Activated CD8-positive, alpha-beta T cell treated with anti-CD3 and anti-CD28 coated beads for 36 hours (primary cell): Measurements from ENCODE around the gene SLC25A42. TPM values are rescaled to one million over a fixed set of nuclear protein-coding genes. Genes with fewer than 3 reads are reported as not detected.
A peak's percentile ranks its signal among the peaks of the same experiment; 100 is the strongest.

ENCODE experiments used
- ATAC-seq: fragments of 200-7000 bp; cut with Tn5 transposase; one replicate; pipeline ENCODE4 v1.10.0; 2021; ENCODE audit warnings: mild to moderate bottlenecking, moderate library complexity
- CTCF ChIA-PET: fragments of 350-600 bp; sonication (Branson Sonifier 250); formaldehyde crosslinking; loops from one replicate; lab custom pipeline; 2021; ENCODE audit warnings: antibody characterized with exemption; lab: Charles Lee
- POLR2A ChIA-PET: fragments of 350-600 bp; sonication (Branson Sonifier 250); formaldehyde crosslinking; loops from one replicate; lab custom pipeline; 2021; ENCODE audit warnings: antibody characterized with exemption; lab: Charles Lee
- DNase-seq: peaks from one replicate; pipeline ENCODE4 v3.0.0-alpha.2; 2020
- H3K27ac Mint-ChIP-seq: one replicate; pipeline ENCODE4 v1.8.0; 2021; ENCODE audit warnings: mild to moderate bottlenecking, mixed read lengths
- H3K27me3 Mint-ChIP-seq: one replicate; pipeline ENCODE4 v1.8.0; 2021; ENCODE audit warnings: mixed read lengths
- H3K36me3 Mint-ChIP-seq: one replicate; pipeline ENCODE4 v1.8.0; 2021; ENCODE audit warnings: low read depth, mixed read lengths
- H3K4me1 Mint-ChIP-seq: one replicate; pipeline ENCODE4 v1.8.0; 2021; ENCODE audit warnings: low read depth, mixed read lengths
- H3K4me3 Mint-ChIP-seq: one replicate; pipeline ENCODE4 v1.8.0; 2021; ENCODE audit warnings: mild to moderate bottlenecking, moderate library complexity, mixed read lengths
- H3K9me3 Mint-ChIP-seq: one replicate; pipeline ENCODE4 v1.8.0; 2021; ENCODE audit warnings: mixed read lengths
- intact Hi-C: fragments of 100-400 bp; cut with micrococcal nuclease; formaldehyde crosslinking; loops from one replicate; pipeline ENCODE4 v1.10.0; 2022
- total RNA-seq, 2 experiments: library from RNA; stranded (reverse); gene quantifications; one replicate each; pipeline ENCODE4 v1.2.3, GENCODE V29; 2021
- TF ChIP-seq, protein P1 (sequence below): fragments of 200-600 bp; IDR thresholded peaks from one replicate; pipeline ENCODE4 v1.8.0; 2022; ENCODE audit warnings: antibody characterized with exemption, mild to moderate bottlenecking

SLC25A42 gene
- total RNA-seq, 2 experiments from 2014 or later: 10.9 to 11.1 TPM

DNA sequence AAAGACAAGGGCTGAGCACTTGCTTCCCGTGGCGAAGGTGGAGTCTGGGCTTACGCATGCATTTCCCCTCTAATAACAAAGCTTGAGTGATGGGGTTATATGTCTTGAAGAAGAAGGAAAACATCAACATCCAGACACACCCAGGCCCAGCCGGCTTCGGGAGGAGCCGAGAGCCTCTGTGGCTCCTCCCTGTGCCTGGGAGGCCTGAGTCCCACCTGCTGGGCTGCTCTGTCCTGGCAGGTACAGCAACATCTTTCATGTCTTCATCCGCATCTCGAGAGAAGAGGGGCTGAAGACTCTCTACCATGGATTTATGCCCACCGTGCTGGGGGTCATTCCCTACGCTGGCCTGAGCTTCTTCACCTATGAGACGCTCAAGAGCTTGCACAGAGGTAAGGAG, 43.9 kb downstream of the SLC25A42 start:
- Mint-ChIP-seq H3K27me3 (no peaks in the 10 kb centered on the region), H3K9me3 (no peaks in the 10 kb centered on the region), H3K36me3 (no peaks in the 10 kb centered on the region), H3K27ac (no peak overlapping the region), H3K4me3 (no peak overlapping the region), H3K4me1 (no peaks in the 10 kb centered on the region)
- TF ChIP-seq, protein P1, sequence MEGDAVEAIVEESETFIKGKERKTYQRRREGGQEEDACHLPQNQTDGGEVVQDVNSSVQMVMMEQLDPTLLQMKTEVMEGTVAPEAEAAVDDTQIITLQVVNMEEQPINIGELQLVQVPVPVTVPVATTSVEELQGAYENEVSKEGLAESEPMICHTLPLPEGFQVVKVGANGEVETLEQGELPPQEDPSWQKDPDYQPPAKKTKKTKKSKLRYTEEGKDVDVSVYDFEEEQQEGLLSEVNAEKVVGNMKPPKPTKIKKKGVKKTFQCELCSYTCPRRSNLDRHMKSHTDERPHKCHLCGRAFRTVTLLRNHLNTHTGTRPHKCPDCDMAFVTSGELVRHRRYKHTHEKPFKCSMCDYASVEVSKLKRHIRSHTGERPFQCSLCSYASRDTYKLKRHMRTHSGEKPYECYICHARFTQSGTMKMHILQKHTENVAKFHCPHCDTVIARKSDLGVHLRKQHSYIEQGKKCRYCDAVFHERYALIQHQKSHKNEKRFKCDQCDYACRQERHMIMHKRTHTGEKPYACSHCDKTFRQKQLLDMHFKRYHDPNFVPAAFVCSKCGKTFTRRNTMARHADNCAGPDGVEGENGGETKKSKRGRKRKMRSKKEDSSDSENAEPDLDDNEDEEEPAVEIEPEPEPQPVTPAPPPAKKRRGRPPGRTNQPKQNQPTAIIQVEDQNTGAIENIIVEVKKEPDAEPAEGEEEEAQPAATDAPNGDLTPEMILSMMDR: no peak
- ChIA-PET CTCF (no interaction called here), POLR2A (interaction anchor here (0.7 kb wide), 1 partner anchor 148 kb away, joined by 3 read pairs; no protein-coding TSS in a partner anchor)
- DNase-seq (no peak), ATAC-seq (no peak)
- intact Hi-C loops: no loop called here

DNA sequence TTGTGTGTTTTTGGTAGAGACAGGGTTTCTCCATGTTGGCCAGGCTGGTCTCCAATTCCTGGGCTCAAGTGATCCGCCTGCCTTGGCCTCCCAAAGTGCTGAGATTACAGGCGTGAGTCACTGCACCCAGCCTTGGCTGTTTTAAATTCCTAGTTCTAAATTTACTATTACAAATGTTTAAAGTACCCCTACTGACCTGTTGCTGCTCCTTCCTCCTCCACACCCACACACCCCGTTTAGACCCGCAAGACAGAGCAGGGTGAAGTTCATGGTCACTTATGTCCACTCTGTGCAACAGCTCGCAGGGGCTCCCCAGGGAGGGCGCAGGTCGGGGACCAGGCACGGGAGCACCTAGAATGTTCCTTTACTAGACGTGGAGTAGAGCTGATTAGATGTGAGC, 45.8 kb downstream of the SLC25A42 start:
- Mint-ChIP-seq H3K4me3 (no peak overlapping the region), H3K9me3 (no peaks in the 10 kb centered on the region), H3K27me3 (no peaks in the 10 kb centered on the region), H3K27ac (no peak overlapping the region), H3K36me3 (no peaks in the 10 kb centered on the region), H3K4me1 (peaks cover 2% of the 10 kb centered on the region)
- no peak for DNase-seq
- CTCF ChIA-PET: interaction anchor here (0.9 kb wide), 1 partner anchor 36 kb away, joined by 3 read pairs; no protein-coding TSS in a partner anchor
- POLR2A ChIA-PET: interaction anchor here (0.7 kb wide), 1 partner anchor 51 kb away, joined by 3 read pairs; no protein-coding TSS in a partner anchor
- TF ChIP-seq, protein P1: no peak
- no peak for ATAC-seq
- intact Hi-C loops: no loop called here

DNA sequence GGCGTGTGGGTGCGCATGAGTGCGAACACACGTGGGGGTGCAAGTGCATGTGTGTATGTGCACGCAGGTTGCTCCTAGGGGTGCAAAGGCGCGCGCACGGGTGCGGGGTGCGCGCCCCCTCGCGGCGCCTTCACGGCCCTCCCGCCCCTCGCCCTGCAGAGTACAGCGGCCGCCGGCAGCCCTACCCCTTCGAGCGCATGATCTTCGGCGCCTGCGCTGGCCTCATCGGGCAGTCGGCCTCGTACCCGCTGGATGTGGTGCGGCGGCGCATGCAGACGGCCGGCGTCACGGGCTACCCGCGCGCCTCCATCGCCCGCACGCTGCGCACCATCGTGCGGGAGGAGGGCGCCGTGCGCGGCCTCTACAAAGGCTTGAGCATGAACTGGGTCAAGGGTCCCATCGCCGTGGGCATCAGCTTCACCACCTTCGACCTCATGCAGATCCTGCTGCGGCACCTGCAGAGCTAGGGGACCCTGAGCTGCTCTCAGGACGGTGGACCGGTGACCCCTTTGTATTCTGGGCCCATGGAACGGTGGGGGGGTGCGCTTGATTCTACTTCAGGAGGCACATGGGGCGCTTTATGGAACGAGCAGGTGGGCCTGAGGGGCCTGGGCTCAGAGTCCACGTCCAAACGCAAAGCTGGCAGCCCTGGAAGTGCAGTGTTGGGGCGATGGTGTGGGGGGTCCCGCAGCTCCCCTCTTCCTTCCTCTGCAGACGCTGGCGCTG, 46.8 kb downstream of the SLC25A42 start:
- H3K27me3 Mint-ChIP-seq: no peaks in the 10 kb centered on the region
- no peak overlapping the region for H3K4me3 Mint-ChIP-seq
- no peaks in the 10 kb centered on the region for H3K9me3 Mint-ChIP-seq
- ChIA-PET POLR2A (interaction anchor here (0.9 to 1.1 kb wide), 3 partner anchors 20 to 56 kb away, joined by 3 to 5 read pairs (median 5); partner anchors contain the start of gene SLC25A42), CTCF (interaction anchor here (0.9 kb wide), 1 partner anchor 35 kb away, joined by 3 read pairs; no protein-coding TSS in a partner anchor)
- TF ChIP-seq, protein P1: peak; percentile 44
- H3K27ac Mint-ChIP-seq: no peak overlapping the region
- ATAC-seq (peak; percentile 71), DNase-seq (peak; percentile 45)
- no peaks in the 10 kb centered on the region for H3K36me3 Mint-ChIP-seq
- intact Hi-C loops: no loop called here
- H3K4me1 Mint-ChIP-seq: peaks cover 2% of the 10 kb centered on the region

DNA sequence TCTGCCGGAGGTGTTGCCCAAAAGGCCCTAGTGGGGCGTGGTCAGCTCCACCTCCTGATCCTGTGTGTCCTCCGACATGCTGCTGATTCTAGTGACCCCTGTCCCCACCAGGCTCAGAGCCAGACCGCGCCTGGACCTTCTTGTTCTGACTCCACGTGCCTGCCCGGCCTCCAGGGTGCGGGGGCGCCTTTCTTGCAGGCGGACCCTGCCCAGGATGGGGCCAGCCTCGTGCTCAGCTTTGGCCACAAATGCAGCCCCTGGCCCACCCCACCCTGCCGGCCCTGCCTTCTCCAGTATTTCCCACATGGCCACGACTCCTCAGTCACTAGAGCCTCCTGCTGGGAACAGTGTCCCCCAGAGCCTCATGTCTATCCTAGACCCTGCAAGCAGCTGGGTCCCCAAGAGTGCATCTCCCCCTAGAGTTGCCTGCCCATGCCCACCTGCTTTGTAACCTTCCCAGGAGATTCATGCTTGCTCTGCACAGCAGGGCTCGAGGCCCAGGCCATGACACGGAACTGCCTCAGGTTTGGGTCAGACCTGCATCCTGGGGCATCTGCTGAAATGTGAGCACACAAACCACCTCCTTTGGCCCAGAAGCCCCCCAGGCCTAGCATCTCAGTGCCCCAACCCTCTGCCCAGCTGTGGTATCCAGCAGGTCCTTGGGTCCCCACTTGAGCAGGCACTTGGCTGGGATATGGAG, 47.5 kb downstream of the SLC25A42 start:
- ATAC-seq (no peak), DNase-seq (no peak)
- Mint-ChIP-seq H3K36me3 (no peaks in the 10 kb centered on the region), H3K27ac (no peak overlapping the region), H3K4me1 (peaks cover 2% of the 10 kb centered on the region), H3K9me3 (no peaks in the 10 kb centered on the region), H3K27me3 (no peaks in the 10 kb centered on the region), H3K4me3 (no peak overlapping the region)
- POLR2A ChIA-PET: interaction anchor here (0.9 to 1.1 kb wide), 4 partner anchors 21 to 92 kb away, joined by 3 to 5 read pairs (median 4); partner anchors contain the start of genes NR2C2AP and SLC25A42
- TF ChIP-seq, protein P1: no peak
- CTCF ChIA-PET: interaction anchor here (1.1 kb wide), 1 partner anchor 43 kb away, joined by 3 read pairs; no protein-coding TSS in a partner anchor
- intact Hi-C loops: no loop called here
